AG08396 (cell line): ENCODE data around the gene SDS.
A peak's percentile ranks its signal among the peaks of the same experiment; 100 is the strongest.

ENCODE experiments used
- DNase-seq: peaks from one replicate; pipeline ENCODE4 v3.0.0; 2012; ENCODE audit warnings: low spot score, mixed read lengths

Gene SDS

DNA sequence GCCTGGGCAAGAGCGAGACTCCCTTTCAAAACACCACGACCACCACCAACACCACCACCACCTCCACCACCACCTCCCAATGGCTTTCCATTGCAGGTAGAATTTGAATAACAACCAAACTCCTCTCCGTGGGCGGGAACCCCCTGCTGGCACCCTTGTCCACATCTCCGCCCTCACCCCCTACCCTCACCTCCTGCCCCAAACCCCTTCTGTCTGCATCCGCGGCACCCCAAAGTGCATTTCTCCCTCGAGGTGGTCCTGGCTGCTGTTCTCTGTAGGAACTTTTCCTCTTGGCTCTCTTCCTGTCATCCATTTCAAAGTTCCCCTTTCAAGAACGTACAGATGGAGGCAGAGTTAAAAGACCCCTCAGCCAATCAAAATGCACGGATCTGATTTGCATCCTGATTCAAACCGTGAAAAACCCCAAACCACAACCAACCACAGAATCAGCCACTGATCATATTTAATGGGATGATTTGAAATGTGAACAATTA lies 22.3 kb upstream of the SDS start:
- DNase-seq, result no peak

DNA sequence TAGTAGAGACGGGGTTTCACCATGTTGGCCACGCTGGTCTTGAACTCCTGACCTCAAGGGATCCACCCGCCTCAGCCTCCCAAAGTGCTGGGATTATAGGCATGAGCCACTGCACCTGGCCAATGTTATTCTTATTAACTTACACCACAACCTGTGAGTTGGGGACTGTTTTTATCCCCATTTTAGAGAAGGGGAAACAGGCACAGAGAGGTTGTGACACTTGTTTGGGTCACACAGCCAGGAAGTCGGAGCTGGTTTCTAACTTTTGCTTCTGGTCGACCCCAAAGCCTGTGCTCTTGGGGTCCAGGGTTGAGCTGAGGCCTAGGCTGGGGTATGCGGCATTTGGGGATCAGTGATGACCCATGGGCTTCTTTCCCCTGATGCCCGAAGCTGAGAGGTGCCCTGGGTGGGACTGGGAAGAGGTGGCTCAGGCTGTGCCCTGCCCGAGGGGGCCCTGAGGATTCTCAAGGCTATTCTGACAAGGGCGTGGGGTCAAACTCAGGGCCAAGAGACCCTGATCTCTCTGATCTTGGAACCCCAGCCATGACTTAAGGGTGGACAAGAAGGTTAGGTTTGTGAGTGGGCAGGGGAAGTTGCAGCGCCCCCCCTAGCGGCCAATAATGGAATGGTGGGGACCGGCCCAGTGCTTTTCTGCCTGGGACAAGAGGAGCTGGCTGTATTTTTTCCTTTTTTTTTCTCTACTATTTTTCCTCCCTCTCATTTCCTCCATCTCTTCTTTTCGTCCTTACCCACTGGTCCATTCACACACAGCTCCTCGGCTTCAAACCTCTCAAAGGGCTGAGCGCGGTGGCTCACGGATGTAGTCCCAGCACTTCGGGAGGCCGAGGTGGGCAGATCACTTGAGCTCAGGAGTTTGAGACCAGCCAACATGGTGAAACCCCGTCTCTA lies 21.5 kb upstream of the SDS start:
- DNase-seq, result peak; percentile 68

DNA sequence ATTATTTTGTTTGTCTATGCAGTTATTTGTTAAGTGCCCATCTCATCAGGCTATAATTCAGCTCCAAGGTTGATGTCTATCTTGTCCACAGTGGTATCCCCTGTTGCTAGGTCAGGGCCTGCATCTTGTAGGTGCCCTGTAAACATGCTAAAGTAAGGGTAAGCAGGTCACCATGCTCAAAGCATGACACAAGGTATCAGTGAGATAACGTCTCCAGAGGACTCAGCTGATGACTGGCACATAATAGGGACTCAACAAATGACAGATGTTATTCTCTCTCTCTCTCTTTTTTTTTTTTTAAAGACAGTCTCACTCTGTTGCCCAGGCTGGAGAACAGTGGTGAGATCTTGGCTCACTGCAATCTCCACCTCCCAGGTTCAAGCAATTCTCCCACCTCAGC lies 20.8 kb upstream of the SDS start:
- no peak for DNase-seq

DNA sequence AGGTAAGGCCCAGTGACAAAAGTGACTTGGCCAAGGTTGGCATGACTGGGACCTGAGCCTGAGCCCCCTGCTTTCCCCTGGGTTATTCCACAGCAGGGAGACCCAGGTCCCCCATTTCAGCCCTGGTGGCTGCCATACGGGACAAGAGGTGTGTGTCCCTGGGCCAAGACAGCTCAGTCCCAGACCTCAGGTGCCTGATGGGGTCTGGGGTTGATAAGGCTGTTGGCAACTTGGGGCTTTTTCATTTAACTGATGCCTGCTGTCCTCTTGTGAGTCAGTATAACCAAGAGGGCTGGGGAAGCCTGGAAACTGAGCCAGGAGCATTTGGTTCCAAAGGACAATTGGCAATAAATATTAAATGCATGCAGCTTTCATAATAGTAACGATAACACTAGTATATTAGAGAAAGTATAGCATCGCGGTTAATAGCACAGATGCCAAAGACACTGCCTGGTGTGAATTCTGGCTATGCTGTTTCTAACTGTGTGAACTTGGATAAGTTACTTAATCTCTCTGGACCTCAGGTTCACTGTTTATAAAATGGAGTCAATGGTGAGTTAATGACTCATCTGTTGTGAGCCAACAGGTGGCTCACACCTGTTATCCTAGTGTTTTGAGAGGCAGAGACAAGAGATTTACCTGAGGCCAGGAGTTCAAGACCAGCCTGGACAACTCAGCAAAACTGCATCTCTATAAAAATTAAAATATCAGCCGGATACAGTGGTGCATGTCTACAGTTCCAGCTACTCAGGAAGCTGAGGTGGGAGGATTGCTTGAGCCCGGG lies 19.4 kb upstream of the SDS start:
- DNase-seq, result no peak

DNA sequence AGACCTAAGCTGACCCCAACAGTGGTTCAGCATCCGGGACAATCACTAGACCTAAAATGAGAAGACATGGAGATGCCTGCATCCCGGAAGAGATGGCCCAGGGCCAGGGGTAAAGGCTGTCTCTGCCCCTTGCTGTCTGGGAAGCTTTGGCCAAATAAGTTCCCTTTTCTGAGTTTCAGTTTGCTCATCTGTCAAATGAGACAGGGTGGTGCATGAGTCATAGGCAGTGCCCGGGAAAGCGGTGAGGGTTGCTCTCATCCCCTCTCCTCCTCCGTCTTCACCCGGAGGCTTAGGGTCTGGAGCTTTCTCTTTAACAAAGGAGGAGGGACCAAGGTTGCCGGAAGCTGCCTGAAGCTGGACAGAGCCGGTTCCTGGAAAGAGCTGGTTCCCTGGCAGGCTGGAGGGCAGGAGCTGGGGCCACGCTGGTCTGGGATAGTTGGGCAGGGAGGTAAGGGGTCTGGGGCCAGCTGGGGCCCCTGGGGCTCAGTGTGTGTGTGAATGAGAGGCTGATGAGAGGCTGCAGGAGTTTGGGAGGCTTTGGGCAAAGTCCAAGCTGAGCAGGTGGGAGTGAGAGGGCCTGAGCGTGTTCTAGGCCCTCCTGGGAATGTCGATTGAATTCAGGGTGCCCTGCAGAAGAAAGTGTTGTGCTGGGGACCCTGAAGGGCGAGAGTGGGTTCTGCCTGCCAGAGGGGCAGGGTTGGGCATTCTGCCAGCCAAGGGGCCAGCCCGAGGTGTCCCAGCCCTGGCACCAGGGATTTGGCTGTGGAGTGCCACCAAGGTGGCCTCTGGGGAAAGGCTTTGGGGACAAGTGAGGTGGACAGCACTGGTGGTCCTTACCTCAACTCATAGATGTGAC lies 18.6 kb upstream of the SDS start, which contains the start of gene SDSL:
Gene SDSL, plus strand, starts transcription at position 351 of the 856 bp plus-strand sequence. CDS start 5,603 bp downstream, outside the sequence.
- peak; percentile 82 for DNase-seq

DNA sequence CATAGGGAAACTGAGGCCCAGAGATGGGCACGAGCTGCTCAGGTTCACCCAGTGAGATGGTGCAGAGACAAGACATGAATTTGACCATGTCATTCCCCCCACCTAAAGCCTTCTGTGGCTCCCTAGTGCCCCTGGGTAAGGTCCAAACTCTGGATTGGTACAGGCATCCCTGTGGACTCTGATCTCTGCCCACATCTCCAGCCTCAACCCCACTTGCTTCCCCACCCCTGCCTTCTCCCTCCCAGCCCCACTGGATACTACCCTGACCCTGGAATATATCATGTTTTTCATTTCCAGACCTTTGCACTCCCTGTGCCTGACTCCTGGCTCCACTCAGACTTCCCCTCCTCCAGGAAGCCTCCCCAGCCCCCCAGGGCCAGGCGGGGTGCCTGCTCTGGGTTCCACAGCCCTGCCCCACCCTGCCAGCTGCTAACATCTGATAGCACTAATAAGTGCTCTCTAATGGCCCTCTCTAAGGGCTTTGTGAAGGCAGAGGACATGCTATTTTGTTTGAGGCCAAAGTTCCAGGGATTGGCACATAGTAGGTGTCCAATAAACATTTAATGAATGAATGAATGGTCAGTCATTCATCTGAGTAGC lies 17.4 kb upstream of the SDS start:
- DNase-seq, result no peak

DNA sequence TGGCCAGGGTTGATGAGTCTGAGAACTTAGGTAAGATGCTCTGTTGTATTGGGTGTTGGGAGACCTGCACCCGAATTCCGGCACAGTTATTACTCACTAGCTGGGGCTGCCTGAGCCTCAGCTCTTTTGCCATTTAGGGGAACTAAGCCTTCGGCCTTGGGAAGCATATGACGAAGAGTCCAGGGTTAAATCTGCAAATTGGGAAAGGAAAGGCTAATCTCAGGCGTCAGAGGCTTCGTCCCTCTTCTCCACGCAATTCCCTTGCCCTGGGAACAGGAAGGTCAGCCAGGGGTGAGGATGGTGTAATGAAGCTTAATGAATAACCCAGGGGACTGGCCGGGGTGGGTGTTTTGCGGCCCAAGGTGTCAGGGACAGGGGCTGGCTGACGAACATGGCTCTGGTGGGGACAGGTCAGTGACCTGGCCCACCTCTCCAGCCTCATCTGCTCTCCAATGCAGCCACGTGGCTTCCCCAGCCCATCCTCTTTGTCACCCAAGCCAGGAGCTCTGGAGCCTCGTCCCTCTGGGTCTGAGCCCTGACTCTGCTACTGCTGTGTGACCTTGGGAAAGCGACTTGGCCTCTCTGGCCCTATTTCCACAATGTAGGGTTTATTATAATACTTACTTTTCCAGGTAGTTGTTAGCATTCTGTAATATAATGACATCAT lies 14.7 kb upstream of the SDS start:
- no peak for DNase-seq

DNA sequence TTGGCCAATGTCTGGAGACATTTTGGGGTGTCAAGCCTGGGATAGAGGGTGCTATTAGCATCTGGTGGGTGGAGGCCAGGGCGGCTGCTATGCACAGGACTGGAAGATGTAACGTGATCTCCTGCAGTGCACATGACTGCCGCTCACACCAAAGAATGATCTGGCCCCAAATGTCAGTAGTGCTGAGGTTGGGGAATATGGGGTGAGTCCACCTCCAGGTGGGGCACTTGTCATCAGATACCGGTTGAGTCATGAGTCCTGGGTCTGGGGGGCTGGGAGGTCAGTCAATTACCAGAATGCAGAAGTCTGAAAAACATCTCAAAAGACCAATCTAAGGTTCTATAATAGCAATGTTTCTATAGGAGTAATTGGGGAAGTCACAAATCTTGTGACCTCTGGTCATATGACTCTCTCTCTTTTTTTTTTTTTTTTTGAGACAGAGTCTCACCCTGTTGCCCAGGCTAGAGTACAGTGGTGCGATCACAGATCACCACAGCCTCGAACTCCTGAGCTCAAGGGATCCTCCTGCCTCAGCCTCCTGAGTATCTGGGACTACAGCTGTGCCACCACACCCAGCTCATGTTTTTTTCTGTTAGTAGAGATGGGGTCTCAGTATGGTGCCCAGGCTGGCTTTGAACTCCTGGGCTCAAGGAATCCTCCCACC lies 12.5 kb upstream of the SDS start:
- no peak for DNase-seq

DNA sequence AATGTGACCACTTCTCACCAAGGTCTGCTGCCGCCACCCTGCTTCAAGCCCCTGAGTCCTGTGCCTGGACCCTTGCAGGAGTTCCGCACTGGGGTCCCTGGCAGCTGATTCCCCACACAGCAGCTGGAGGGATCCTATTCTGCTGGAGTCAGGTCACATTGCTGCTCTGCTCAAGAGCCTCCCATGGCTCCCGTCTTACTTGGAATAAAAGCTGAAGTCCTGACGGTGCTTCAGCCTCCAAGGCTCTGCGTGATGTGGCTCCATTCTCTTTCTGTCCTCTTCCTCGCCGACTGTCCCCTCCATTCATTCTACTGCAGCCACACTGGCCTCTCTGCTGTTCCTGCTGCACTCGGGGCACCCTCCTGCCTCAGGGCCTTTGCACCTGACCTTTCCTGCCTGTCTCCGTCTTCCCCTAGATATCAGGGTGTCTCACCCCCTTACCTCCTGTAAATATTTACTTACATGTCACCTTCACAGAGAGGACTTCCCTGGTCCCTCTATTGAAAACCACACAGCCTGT lies 10.9 kb upstream of the SDS start:
- no peak for DNase-seq

DNA sequence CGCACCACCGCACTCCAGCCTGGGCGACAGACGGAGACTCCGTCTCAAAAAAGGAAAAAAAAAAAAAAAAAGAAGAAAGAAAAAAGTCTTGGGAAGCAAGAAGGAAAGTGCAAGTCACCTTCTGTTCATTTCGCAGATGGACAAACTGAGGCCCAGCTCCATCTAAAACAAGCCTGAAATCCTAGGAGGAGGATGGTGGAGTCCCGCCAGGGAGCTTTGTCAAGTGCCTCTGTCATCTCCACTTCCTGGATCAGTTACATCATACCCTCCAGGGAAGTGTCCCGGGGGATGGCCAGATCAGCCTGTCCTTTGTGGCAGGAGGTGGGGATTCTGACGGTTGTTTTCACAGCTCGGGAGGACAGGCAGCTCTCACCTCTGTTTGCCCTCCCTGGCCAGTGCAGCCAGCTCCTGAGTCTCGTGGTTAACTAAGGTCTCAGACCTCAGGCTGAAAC lies 9.8 kb upstream of the SDS start:
- DNase-seq, result no peak

DNA sequence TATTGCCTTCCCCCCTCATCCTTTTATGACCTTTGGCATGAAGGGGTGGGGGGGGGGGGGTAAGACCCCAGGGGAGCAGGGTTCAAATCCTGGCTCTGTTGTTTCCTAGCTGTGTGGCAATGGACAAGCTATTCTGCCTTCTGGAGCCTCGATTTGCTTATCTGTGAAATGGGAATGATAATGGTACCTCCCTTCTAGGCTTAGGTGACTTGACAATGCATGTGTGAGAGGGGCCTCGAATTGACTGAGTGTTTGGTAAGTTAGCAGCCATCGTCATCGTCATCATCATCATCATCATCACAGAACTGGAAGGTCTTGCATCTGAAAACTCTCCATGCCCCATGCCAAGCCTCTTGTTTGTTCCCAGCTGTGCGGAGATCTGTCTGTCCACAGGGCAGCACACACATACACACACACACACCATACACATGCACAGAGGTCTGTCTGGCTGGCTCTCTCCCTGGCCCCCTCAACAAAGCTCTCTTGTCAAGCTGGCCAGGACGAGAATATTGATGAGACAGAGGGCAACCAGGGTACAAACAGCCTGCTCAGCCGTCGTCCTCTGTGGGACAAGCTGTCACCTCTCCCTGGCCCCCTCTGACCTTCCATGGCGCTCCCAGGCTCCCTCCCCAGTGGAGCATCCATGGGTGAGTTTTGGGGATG lies 5.9 kb upstream of the SDS start:
- no peak for DNase-seq

DNA sequence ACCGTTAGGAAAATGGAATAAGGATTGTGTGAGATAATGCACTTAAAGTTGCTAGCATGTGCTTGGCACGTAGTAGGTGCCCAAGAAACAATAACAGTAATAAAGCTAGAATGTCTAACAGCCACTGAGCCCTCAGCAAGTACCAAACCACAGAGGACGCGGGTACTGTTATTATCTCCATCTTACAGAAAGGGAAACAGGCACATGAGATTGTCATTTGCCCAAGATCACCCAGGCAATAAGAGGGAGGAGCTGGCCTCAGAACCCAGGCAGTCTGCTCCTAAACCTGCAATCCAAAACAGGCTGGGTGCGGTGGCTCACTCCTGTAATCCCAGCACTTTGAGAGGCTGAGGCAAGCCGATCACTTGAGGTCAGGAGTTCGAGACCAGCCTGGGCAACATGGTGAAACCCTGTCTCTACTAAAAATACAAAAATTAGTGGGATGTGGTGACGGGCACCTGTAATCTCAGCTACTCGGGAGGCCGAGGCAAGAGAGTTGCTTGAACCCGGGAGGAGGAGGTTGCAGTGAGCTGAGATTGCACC lies 5.1 kb upstream of the SDS start:
- no peak for DNase-seq

DNA sequence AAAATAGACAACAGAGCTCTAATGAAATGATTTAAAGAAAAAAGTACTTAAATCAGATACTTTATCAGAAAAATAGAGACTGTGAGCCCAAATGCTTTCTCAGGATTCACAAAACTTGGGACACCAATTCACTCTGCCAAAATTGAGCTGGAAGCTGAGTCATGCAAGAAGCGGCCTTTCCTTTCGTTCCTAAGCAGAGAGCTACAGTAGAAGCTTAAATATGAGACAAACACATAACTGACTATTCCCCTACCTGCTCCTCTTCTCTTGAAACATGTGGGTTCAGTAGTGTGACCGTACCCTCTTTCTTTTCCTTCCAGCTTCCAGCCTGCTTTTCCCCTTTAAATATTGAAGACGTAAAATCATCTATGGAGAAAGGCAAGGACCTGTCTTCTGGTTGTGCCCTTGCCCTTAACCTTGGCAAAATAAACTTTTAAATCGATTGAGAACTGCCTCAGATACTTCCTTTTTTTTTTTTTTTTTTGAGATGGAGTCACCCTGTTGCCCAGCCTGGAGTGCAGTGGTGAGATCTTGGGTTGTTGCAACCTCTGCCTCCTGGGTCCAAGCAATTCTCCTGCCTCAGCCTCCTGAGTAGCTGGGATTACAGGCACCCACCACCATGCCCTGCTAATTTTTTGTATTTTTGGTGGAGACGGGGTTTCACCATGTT lies 4.4 kb upstream of the SDS start:
- DNase-seq, result no peak

DNA sequence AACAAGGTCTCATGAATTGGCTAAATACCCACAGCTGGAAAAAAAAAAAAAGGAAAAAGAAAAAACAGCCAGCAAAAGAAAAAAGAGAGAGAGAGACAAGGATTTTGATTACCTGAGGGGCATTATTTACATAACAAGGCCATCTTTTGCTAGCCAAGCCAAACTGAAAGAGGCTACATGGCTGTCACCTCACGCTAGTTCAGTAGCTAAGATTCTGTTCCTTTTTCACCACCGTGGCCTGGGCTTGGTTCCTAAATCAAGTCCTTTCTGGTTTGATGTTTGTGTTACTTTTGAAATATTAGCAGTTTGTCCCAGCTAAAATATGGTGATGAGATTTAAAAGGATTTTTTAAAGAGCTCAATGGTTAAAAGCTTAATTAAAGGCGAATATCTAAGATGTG lies 2.0 kb upstream of the SDS start:
- DNase-seq, result no peak

DNA sequence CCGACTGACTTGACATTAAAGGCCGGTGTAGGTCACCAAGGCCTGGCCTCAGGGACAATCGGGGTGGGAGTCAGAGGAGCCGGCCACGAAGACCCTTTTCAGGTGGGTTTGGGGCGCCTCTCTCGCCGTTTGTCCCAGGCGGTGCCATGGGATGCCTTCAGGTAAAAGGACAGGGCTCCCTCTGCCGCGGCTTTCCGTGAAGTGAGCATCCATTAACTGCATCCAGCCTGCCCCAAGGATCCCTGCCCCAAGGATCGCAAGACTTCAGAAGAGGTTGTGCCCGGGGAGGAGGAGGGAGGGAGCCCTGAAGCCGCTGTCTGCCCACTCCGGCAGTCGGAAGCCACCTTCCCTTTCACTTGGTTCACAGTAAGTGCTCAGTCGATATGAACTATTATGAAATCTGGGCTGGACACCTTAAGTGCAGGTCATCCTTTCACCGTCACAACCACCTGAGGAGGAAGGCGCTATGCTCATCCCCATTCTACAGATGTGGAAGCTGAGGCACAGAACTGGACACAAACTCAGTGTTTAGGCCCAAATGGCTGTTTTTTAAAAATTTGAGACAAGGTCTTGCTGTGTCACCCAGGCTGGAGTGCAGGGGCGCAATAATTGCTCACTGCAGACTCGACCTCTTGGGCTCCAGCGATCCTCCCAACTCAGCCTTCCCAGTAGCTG lies 964 bp downstream of the SDS start:
- no peak for DNase-seq

DNA sequence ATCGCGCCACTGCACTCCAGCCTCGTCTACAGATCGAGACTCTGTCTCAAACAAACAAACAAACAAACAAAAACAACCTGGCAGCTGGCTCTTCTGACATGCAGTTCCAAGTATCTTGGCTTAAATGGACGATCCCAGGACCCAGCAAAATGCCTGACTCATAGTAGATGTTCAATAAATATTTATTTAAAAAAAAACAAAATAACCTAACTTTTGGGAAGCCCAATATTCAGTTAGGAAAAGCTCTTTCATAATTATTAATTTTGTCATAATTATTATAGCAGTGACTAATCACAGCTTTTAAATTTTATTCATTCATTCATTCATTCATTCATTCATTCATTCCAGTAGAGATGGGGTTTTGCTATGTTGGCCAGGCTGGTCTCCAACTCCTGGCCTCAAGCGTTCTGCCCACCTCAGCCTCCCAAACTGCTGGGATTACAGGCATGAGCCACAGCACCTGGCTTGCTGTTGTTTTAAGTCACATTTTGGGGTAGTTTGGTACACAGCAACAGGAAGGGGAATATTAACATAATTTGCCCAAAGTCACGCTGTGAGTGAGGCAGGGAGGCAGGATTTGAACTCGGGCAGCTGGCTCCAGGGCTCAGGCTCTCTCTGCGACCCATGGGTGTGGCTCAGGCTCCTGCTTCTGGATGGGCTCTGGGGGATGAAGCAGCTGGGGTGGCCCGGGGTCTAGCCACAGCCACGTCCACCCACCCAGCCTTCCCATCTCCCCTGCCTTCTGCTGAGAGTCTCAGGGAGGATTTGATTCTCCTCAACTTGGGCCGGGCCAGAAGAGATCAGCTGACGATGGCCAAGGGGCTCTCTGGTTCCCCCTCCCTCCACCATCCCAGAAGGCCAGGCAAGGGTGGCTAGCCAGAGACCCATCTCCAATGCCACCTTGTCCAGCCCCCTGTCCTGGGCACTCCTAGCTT lies 2.4 kb downstream of the SDS start:
- no peak for DNase-seq

DNA sequence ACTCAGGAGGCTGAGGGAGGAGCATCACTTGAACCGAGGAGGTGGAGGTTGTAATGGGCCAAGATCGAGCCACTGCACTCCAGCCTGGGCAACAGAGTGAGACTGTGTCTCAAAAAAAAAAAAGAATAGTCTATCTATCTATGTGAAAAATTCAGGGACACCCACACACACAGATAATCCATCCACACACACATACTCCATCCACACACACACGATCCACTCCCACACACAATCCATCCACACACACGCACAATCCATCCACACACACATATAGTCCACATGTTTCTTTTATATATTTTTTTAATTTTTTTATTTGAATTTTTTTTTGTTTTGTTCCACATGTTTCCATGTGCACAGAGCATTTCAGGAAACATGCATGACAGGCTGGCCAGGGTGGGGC lies 3.3 kb downstream of the SDS start:
- no peak for DNase-seq
